ENCODE results near the gene CDHR4. TPM values are rescaled to one million over a fixed set of nuclear protein-coding genes. Genes with fewer than 3 reads are reported as not detected.

CDHR4 gene
- total and polyA plus RNA-seq, 9 of the 15 experiments (the other 6 are each of a cell fraction or from before 2014, with no cell fraction given) = 0.21 TPM; not detected in 8

- TF ChIP-seq ZNF609 (CRISPR knock-in tag; IDR thresholded peaks at IDR 0.05; ENCODE audit: borderline replicate concordance) (no peak), ZBED1 (IDR thresholded peaks at IDR 0.05) (no peak), NR1H2 (CRISPR knock-in tag; IDR thresholded peaks at IDR 0.05) (no peak), KLF10 (CRISPR knock-in tag; IDR thresholded peaks at IDR 0.05) (no peak), YY1 (IDR thresholded peaks at IDR 0.05; ENCODE audit: borderline replicate concordance in 1 of 3, control insufficient read depth in 1 of 3, extremely low read depth in 1 of 3, insufficient read depth in 3 of 3, insufficient read length in 1 of 3, insufficient replicate concordance in 2 of 3, low read depth in 1 of 3, low read length in 2 of 3) (peak in 1 of 3 experiments; percentile 16), TFAP4 (CRISPR knock-in tag; IDR thresholded peaks at IDR 0.05; ENCODE audit: borderline replicate concordance) (peak; percentile 70), NR2C2 (CRISPR knock-in tag; IDR thresholded peaks at IDR 0.05) (no peak), NR2C2 (tag; IDR thresholded peaks at IDR 0.05) (peak; percentile 11; the same call in 1 of the 2 replicates), ZBTB40 (IDR thresholded peaks at IDR 0.05) (no peak), ZBTB40 (CRISPR knock-in tag; IDR thresholded peaks at IDR 0.05) (no peak), DACH1 (IDR thresholded peaks at IDR 0.05; ENCODE audit: partially characterized antibody) (peak; percentile 13), ZNF75A (CRISPR knock-in tag; IDR thresholded peaks at IDR 0.05) (no peak)
These were observed 6.4 kb upstream of the CDHR4 start (continued) for GRCh38 chr3:49805897-49806701.
